Umbilical cord (tissue), 2 donors: ENCODE results near the gene GRM8. TPM values are rescaled to one million over a fixed set of nuclear protein-coding genes. Genes with fewer than 3 reads are reported as not detected.

ENCODE experiments used
- DNase-seq: peaks from one replicate; pipeline ENCODE4 v3.0.0-alpha.2; 2015; ENCODE audit warnings: low spot score
- total RNA-seq: library from RNA; depleted of rRNA; stranded (reverse); fragments of >200 nt; gene quantifications from one replicate; pipeline ENCODE4 v1.2.3, GENCODE V29; 2014; ENCODE audit warnings: low replicate concordance; ENCODE audit not compliant: insufficient read depth

The GRM8 gene
- total RNA-seq, 1 donor from 2014 or later: 4.1 TPM

DNA sequence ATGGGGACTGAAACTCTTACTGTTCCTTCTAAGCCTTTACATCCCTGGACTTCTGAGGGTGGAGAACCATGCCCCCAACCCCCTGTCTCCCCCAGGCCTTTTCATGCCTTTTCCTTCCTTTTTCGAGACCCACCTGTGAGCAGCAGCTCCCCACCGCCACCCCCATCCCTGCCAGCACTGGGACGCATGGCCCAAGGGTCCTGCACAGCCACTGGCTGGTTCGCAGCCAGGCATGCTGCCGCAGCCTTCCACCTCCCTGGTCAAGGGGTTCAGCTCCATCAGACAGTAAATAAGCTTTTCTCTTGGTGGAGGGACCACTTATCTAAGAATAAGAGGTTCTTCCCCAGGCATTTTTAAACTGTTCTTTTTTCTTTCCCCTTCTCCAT, 584.4 kb downstream of the GRM8 start:
- DNase-seq: no peak

GRCh38 chr7:126667742-126668366, 584.9 kb downstream of the GRM8 start:
- DNase-seq: no peak

- DNase-seq: no peak
Observed at GRCh38 chr7:126662856-126663255, 589.9 kb downstream of the GRM8 start.

- no peak for DNase-seq
Observed at GRCh38 chr7:126659124-126659523, 593.6 kb downstream of the GRM8 start.

DNA sequence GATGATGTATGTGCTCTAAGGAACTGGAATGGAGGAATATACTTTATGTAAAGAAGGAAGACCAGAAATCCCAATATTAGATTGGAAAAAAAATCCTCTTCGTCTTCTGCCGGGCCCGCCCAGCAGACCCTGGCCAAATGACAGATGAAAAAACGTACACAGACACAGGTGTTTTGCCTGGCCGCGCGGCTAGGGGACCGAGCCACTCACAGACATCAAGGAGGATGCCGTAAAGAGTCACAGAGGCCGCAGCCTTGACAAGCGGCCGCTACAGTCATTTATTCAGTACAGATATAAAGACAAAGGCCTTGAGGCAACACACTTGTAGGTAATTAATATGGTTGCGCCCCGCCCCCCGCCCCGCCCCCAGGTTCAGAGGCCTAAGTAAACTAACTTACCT, 594.1 kb downstream of the GRM8 start:
- DNase-seq: no peak

- no peak for DNase-seq
Observed at GRCh38 chr7:126657599-126658358, 595.0 kb downstream of the GRM8 start.

- no peak for DNase-seq
Observed at GRCh38 chr7:126657137-126657536, 595.6 kb downstream of the GRM8 start.

DNA sequence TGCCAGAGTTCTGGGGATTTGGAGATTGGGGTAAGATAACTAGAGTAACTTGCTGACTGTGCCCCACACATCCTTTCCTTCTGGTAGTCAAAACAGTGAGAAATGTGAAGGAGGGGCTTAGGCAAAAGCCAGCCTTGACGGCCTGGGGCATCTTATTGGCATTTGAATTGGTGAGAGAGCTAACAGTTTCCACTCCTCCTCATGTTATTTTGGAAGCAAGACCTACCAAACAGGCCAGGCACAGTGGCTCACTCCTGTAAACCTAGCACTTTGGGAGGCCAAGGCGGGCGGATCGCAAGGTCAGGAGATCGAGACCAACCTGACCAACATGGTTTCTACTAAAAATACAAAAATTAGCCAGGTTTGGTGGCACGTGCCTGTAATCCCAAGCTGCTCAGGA, 596.6 kb downstream of the GRM8 start:
- DNase-seq: no peak

GRCh38 chr7:126637538-126637937, 615.2 kb downstream of the GRM8 start:
- no peak for DNase-seq

- no peak for DNase-seq
Observed at GRCh38 chr7:126635545-126635944, 617.2 kb downstream of the GRM8 start.

DNA sequence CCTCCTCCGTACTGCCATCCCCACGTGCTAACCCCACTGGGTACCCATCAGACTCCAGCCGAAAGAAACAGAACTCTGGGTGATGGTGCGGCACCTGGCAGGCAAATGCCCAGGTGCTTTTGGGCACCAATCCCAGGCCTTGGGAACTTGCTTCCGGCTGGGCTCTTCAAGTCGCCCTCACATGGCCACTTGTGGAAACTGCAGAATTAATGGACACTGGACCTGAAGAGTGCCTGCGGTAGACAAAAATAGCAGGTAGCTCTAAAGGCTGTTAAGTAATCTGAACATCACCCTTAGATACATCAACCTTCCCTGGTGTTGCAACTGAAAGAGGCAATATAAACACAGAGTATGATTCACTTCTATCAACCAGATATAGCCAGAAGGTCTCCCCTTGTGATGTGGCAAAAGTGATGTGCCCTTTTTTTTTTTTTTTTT, 644.4 kb downstream of the GRM8 start:
- no peak for DNase-seq

DNA sequence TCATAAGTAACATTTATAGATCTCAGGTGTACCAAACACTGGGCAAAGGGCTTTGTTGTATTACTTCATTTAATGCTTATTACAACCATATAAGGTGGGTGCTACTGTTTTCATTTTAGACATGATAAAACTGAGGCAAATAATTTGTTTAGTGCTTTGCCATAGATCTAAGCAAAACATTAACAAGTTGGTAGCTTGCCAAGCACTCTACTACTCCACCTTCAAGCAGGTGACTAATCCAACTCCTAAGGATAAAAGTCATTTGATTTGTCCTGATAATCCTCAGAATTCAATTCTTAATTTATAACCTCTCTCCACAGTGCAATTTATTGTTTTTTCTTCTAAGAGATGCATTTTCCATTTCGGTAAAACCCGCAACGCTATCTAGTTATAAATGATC, 646.4 kb downstream of the GRM8 start:
- no peak for DNase-seq

DNA sequence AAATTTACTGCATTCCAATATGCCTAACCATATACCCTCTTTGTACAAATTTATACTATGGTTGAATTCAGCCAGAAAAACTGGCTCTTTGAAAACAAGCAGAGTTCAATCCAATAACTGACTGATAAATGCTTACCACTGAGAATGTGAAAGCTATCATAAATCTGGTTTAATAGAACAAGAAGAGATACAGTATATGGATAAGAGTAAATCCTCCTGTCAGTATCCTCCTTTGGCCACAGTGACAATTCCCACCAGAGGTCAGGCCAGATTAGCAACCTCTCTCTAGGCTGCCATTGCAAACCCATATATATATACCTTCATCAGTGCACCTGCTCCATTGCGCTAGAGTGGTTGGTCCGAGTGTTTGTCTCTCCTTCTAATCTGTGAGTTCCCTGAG, 647.2 kb downstream of the GRM8 start:
- DNase-seq: no peak

GRCh38 chr7:126605056-126605455, 647.7 kb downstream of the GRM8 start:
- no peak for DNase-seq

DNA sequence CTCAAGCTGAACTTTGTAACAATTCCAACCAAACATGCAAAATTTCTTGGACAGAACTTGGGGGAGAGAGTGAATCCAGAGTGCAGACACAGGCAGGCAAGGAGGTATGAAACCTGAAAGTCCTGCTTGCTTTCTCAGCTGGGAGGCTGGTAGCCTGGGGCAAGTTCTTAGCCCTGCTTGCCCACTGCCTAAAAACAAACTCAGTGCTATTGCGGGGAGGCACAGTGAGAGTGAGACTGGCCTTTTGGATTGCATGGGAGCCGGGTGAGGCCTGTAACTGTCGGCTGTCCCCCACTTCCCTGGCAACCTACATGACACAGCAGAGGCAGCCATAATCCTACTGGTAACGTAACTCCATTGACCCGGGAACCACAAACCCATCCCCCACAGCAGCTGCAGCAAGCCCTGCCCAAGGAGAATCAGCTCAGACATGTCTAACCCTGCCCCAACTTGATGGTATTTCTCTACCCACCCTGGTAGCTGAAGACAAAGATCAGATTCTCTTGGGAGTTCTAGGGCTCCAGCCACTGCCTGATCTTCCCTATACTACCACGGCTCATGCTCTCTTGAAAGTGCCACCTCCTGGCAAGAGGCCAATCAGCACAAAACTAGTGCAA, 663.6 kb downstream of the GRM8 start:
- no peak for DNase-seq

DNA sequence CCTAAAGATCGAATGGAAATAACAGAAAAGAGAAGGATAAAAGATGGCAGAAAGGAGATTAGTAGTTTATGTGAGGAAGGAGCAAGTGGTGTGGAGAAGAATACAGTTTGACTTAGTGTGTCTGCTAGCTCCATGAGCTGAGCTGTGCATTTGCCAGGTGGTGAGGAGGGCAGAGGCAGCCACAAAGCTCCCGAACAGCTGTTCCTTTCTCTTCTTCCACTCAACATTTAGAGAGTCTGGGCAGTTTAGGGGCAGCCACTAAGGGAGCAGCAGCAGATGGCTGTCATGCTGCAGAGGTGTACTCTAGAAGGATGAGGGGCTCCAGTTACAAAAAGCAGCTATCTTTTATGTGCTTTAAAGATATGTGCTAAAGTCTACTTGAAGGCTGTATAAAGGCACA, 674.4 kb downstream of the GRM8 start:
- no peak for DNase-seq

GRCh38 chr7:126574276-126575250, 678.2 kb downstream of the GRM8 start:
- peak; percentile 20 for DNase-seq

GRCh38 chr7:126570845-126571244, 681.9 kb downstream of the GRM8 start:
- no peak for DNase-seq

GRCh38 chr7:126569402-126569801, 683.3 kb downstream of the GRM8 start:
- no peak for DNase-seq

- no peak for DNase-seq
Observed at GRCh38 chr7:126557271-126557670, 695.5 kb downstream of the GRM8 start.

GRCh38 chr7:126541406-126541805, 711.3 kb downstream of the GRM8 start:
- no peak for DNase-seq

DNA sequence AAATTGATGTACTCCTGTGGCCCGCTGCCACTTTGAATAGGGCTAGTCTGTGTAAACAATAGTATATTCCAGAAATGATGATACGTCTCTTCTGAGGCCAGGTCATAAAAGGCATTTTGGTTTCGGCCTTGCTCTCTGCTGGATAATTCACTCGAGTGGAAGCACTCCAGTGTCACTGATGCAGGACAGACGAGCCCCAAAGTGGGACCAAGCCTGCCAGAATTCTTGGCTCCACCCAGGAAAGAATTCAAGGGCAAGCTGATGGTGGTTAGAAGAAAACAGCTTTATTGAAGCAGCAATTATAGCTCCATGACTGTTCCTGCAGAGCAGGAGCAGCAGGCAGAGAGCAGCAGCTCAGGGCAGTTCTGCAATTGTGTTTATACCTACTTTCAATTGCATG, 717.6 kb downstream of the GRM8 start:
- no peak for DNase-seq
